Esophagus squamous epithelium (tissue), 5 donors: Measurements from ENCODE around the gene C16orf74. TPM values are rescaled to one million over a fixed set of nuclear protein-coding genes. Genes with fewer than 3 reads are reported as not detected.

Source experiments
- DNase-seq: peaks from one replicate; lab custom pipeline; 2025; lab: John Stamatoyannopoulos, UW
- H3K27ac ChIP-seq, 4 donors: fragments of 200-600 bp; sonication (generic); one replicate each; pipeline ENCODE4 v1.5.1; 2016 to 2019; ENCODE audit warnings: mild to moderate bottlenecking in 1 of 4
- H3K27me3 ChIP-seq, 4 donors: fragments of 200-600 bp; sonication (generic); 1 replicate in 3 of 4; 2 replicates in 1 of 4; pipeline versions ENCODE4 v1.5.1 to v1.6.0; 2017 to 2021; ENCODE audit warnings: antibody characterized with exemption in 1 of 4
- H3K36me3 ChIP-seq, 3 donors: fragments of 200-600 bp; sonication (generic); one replicate each; pipeline ENCODE4 v1.5.1; 2016 to 2019
- H3K4me1 ChIP-seq, 3 donors: fragments of 200-600 bp; sonication (generic); one replicate each; pipeline ENCODE4 v1.5.1; 2017 to 2019
- H3K4me3 ChIP-seq, 4 donors: fragments of 200-600 bp; sonication (generic); 1 replicate in 3 of 4; 2 replicates in 1 of 4; pipeline ENCODE4 v1.5.1; 2016 to 2019; ENCODE audit warnings: mild to moderate bottlenecking in 2 of 4, moderate library complexity in 1 of 4
- H3K9me3 ChIP-seq, 3 donors: fragments of 200-600 bp; sonication (generic); one replicate each; pipeline ENCODE4 v1.5.1; 2016 to 2019
- POLR2A ChIP-seq, 4 donors: fragments of 450-650 bp; IDR thresholded peaks; one replicate each; pipeline ENCODE4 v1.6.1; 2017; ENCODE audit warnings: antibody characterized with exemption in 4 of 4, mild to moderate bottlenecking in 4 of 4, moderate library complexity in 3 of 4
- WGBS, 2 donors: methylation state at CpG; one replicate each; pipeline ENCODE4 v1.1.5; 2018; 5-methylcytosine and 5-hydroxymethylcytosine counted together
- intact Hi-C: fragments of 100-400 bp; cut with DNase I; formaldehyde crosslinking; loops from one replicate; pipeline ENCODE4 v1.15.0; 2022
- total RNA-seq, 4 donors: library from RNA; depleted of rRNA; stranded (reverse); fragments of >200 nt; gene quantifications; one replicate each; pipeline ENCODE4 v1.1.0, GENCODE V29; 2016
- TF ChIP-seq, protein P1 (sequence below), 6 experiments: fragments of 450-650 bp in 4 of 6; fragments of 200-600 bp in 2 of 6; sonication (generic) in 2 of 6; IDR thresholded peaks; one replicate each; pipeline ENCODE4 v1.5.1; 2016 to 2019; ENCODE audit warnings: antibody characterized with exemption in 6 of 6, mild to moderate bottlenecking in 4 of 6, moderate library complexity in 4 of 6
- donor health status: DM: yes; HTN: yes; CAD: no.

The C16orf74 gene
- total RNA-seq, 4 donors from 2014 or later, result 3.8 to 24.8 (median 6.4) TPM

DNA sequence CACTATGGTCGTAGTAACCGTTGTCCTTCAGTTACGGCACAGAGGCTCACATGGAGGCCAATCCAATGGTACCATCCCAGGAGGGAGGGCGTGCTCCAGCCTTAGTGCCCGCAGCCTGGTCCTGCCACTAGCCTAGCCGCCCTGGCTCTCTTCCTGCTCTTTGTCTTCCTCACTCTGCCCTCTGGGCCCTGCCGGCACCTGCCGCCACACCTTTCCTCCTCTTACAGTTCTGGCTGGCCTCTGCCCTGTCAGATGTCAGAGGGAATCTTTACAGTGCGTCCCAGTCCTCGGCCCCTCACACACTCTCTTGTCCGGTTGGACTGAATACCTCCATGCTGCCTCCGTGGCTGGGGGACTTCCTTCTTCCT lies 85.5 kb downstream of the C16orf74 start:
- WGBS, 2 donors, result 88 to 91% methylated on average over 9 to 11 of the region's 12 CpGs
- Histone ChIP-seq H3K27ac (no peak overlapping the region), H3K4me3 (no peak overlapping the region), H3K9me3 (no peaks in the 10 kb centered on the region), H3K36me3 (peaks cover 59 to 100% (median 71%) of the 10 kb centered on the region in 3 donors), H3K27me3 (no peaks in the 10 kb centered on the region), H3K4me1 (no peaks in the 10 kb centered on the region)
- intact Hi-C loops, result no loop called here
- no peak for DNase-seq
- TF ChIP-seq, protein P1, sequence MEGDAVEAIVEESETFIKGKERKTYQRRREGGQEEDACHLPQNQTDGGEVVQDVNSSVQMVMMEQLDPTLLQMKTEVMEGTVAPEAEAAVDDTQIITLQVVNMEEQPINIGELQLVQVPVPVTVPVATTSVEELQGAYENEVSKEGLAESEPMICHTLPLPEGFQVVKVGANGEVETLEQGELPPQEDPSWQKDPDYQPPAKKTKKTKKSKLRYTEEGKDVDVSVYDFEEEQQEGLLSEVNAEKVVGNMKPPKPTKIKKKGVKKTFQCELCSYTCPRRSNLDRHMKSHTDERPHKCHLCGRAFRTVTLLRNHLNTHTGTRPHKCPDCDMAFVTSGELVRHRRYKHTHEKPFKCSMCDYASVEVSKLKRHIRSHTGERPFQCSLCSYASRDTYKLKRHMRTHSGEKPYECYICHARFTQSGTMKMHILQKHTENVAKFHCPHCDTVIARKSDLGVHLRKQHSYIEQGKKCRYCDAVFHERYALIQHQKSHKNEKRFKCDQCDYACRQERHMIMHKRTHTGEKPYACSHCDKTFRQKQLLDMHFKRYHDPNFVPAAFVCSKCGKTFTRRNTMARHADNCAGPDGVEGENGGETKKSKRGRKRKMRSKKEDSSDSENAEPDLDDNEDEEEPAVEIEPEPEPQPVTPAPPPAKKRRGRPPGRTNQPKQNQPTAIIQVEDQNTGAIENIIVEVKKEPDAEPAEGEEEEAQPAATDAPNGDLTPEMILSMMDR (IDR thresholded peaks at IDR 0.05), result no peak
- TF ChIP-seq POLR2A (IDR thresholded peaks at IDR 0.05), result no peak

DNA sequence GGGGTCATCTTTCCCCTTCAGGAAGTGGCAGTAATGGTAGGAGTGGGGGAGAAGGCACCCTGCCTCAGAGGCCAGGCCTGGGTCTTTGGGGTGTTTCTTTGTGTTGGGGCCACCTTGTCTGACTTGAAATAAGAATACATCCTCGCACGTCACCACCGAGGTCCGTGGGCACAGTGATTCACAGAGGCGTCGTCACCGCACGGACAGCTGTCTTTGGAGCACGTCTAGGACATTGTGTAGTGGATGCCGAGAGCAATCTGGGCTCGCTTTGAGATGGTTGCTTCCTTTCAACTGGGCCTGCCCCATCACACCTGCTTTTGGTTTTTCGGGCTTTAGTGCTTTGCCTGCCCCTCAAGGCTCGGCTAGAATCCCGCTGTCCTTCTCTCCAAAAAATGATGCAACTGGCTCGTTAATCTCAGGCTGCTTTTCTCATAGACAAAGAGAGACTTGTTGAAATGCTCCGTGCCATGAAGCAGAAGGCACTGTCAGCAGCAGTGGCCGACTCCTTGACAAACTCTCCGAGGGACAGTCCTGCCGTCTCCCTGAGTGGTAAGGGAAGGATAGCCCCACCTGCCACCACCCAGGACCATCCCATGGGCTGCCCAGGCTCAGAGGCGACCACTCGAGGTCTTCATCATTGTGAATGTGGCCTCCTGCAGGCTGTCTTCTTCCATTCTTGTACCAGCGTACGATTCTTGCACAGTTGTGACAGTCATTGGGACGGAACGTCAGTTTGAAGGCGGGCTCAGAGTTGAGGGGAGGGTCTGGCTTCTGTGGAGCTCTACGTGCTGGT lies 86.1 kb downstream of the C16orf74 start:
- intact Hi-C loops, result no loop called here
- TF ChIP-seq, protein P1 (IDR thresholded peaks at IDR 0.05), result no peak
- no peak for TF ChIP-seq POLR2A (IDR thresholded peaks at IDR 0.05)
- peaks cover 4% of the 10 kb centered on the region in 3 donors for H3K4me1 ChIP-seq
- no peak overlapping the region for H3K27ac ChIP-seq
- H3K9me3 ChIP-seq, result no peaks in the 10 kb centered on the region
- H3K27me3 ChIP-seq, result no peaks in the 10 kb centered on the region
- H3K36me3 ChIP-seq, result peaks cover 59 to 100% (median 71%) of the 10 kb centered on the region in 3 donors
- no peak overlapping the region for H3K4me3 ChIP-seq
- WGBS, 2 donors, result 86 to 87% methylated on average over 15 to 24 of the region's 27 CpGs
- no peak for DNase-seq

- H3K27me3 ChIP-seq, result no peaks in the 10 kb centered on the region
- H3K36me3 ChIP-seq, result peaks cover 58 to 100% (median 71%) of the 10 kb centered on the region in 3 donors
- H3K4me1 ChIP-seq, result peaks cover 4 to 10% (median 4%) of the 10 kb centered on the region in 3 donors
- intact Hi-C loops, result no loop called here
- H3K27ac ChIP-seq, result no peak overlapping the region
- no peak for DNase-seq
- H3K4me3 ChIP-seq, result no peak overlapping the region
- no peak for TF ChIP-seq POLR2A (IDR thresholded peaks at IDR 0.05)
- TF ChIP-seq, protein P1 (IDR thresholded peaks at IDR 0.05), result no peak
- H3K9me3 ChIP-seq, result no peaks in the 10 kb centered on the region
- 67 to 71% methylated on average over 5 to 9 of the region's 12 CpGs for whole genome bisulfite sequencing, 2 donors
Observed at GRCh38 chr16:85663891-85664321, 87.0 kb downstream of the C16orf74 start.

GRCh38 chr16:85662976-85663830 lies 87.7 kb downstream of the C16orf74 start:
- TF ChIP-seq, protein P1 (IDR thresholded peaks at IDR 0.05), result no peak
- TF ChIP-seq POLR2A (IDR thresholded peaks at IDR 0.05), result no peak
- no peak overlapping the region for H3K27ac ChIP-seq
- no peaks in the 10 kb centered on the region for H3K9me3 ChIP-seq
- peaks cover 4 to 10% (median 4%) of the 10 kb centered on the region in 3 donors for H3K4me1 ChIP-seq
- intact Hi-C loops, result no loop called here
- no peak for DNase-seq
- peaks cover 63 to 100% (median 64%) of the 10 kb centered on the region in 3 donors for H3K36me3 ChIP-seq
- H3K4me3 ChIP-seq, result no peak overlapping the region
- 90 to 93% methylated on average over 34 to 38 of the region's 38 CpGs for WGBS, 2 donors
- H3K27me3 ChIP-seq, result no peaks in the 10 kb centered on the region

DNA sequence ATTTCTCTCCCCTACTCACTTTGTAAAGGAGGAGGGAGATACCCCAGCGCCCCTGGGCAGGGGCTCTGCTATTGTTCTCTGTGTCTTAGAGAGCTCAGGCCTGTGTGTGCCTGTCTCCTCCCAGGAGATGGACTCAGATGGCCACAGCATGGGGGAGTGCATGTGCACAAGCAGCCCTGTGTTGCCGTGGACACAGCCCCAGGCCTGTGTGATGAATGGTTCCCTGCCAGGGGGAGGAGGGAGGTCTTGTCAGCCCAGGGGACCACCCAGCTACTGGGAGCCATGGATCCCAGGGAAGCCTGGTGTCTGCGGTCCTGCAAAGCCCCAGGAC lies 88.4 kb downstream of the C16orf74 start:
- no peaks in the 10 kb centered on the region for H3K9me3 ChIP-seq
- 50% methylated on average over 1 of the region's 3 CpGs; no CpG with 5 or more reads in 1 of the 2 donors for WGBS, 2 donors
- H3K36me3 ChIP-seq, result peaks cover 61 to 100% (median 68%) of the 10 kb centered on the region in 3 donors
- intact Hi-C loops, result no loop called here
- TF ChIP-seq POLR2A (IDR thresholded peaks at IDR 0.05), result no peak
- TF ChIP-seq, protein P1 (IDR thresholded peaks at IDR 0.05), result no peak
- H3K27ac ChIP-seq, result no peak overlapping the region
- no peaks in the 10 kb centered on the region for H3K27me3 ChIP-seq
- no peak for DNase-seq
- H3K4me3 ChIP-seq, result no peak overlapping the region
- peaks cover 4 to 10% (median 4%) of the 10 kb centered on the region in 3 donors for H3K4me1 ChIP-seq
